B cell (primary cell): Measurements from ENCODE around the gene MRNIP.

Experiments used
- EZH2 ChIP-seq: IDR thresholded peaks from 2 replicates; pipeline ENCODE4 v1.6.1; 2012; ENCODE audit warnings: borderline replicate concordance, low read depth, mild to moderate bottlenecking, moderate library complexity, low read length; ENCODE audit not compliant: insufficient read depth, poor library complexity, severe bottlenecking
- TF ChIP-seq, protein P1 (sequence below): fragments of 200-600 bp; IDR thresholded peaks from one replicate; pipeline ENCODE4 v1.8.0; 2022; ENCODE audit warnings: antibody characterized with exemption, mild to moderate bottlenecking

DNA sequence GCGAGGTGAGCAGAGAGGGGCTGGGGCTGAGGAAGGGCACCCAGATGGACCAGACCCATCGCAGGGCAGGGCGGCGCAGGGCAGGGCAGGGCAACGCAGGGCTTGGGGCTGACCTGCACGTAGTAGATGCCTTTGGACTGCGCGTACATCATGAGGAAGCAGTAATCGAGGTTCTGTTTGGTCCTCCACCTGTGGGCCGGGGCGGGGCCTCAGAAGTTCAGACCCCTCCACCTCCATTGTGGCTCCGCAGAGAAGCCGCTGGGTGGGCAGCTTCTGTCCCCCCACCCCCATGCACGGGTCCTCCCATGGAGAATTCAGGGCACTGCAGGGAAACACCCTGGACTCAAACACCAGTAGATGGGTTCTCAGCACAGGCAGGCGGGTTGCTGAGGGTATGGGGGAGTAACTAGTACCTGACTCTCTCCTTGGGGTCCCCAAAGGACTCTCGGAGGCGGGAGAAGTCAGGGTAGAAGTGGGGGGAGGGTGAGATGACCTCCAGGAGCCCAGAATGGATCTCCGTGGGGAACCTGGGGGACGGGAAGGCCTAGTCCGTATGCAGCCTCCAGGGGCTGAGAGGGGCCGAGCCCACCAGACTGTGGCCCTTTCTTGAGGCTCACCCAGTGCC is 58.4 kb downstream of the MRNIP start:
- TF ChIP-seq, protein P1, sequence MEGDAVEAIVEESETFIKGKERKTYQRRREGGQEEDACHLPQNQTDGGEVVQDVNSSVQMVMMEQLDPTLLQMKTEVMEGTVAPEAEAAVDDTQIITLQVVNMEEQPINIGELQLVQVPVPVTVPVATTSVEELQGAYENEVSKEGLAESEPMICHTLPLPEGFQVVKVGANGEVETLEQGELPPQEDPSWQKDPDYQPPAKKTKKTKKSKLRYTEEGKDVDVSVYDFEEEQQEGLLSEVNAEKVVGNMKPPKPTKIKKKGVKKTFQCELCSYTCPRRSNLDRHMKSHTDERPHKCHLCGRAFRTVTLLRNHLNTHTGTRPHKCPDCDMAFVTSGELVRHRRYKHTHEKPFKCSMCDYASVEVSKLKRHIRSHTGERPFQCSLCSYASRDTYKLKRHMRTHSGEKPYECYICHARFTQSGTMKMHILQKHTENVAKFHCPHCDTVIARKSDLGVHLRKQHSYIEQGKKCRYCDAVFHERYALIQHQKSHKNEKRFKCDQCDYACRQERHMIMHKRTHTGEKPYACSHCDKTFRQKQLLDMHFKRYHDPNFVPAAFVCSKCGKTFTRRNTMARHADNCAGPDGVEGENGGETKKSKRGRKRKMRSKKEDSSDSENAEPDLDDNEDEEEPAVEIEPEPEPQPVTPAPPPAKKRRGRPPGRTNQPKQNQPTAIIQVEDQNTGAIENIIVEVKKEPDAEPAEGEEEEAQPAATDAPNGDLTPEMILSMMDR: no peak
- no peak for TF ChIP-seq EZH2
